OCI-LY7 (cell line): Measurements from ENCODE around the gene C1GALT1C1L. TPM values are rescaled to one million over a fixed set of nuclear protein-coding genes. Genes with fewer than 3 reads are reported as not detected.

Experiments used
- Bru-seq: library from RNA; stranded (reverse); fragments of 400-500 nt; gene quantifications from one replicate; lab custom pipeline; 2021; lab: Mats Ljungman, UMichigan
- BruChase-seq, 2 experiments: library from RNA; stranded (reverse); fragments of 400-500 nt; gene quantifications; one replicate each; lab custom pipeline; 2021; lab: Mats Ljungman, UMichigan
- BruUV-seq: library from RNA; stranded (reverse); fragments of 400-500 nt; replicated peaks from 2 replicates; lab custom pipeline; 2021; lab: Mats Ljungman, UMichigan
- CTCF ChIA-PET: fragments of 300-600 bp; sonication (Branson Sonifier 250); formaldehyde crosslinking; loops from one replicate; lab custom pipeline; 2022; ENCODE audit warnings: antibody characterized with exemption; ENCODE audit not compliant: unreplicated experiment; lab: Charles Lee
- POLR2A ChIA-PET: fragments of 300-600 bp; sonication (Branson Sonifier 250); formaldehyde crosslinking; loops from one replicate; lab custom pipeline; 2022; ENCODE audit warnings: antibody characterized with exemption; lab: Charles Lee
- DNase-seq: peaks from one replicate; pipeline ENCODE4 v3.0.0-alpha.2; 2015; ENCODE audit warnings: low spot score
- H2AFZ ChIP-seq: fragments of 200-600 bp; sonication (generic), shearing (Covaris generic); 2 replicates; pipeline ENCODE4 v1.6.1; 2014; ENCODE audit warnings: mild to moderate bottlenecking, antibody characterized with exemption, low read length, moderate library complexity
- H3K27ac ChIP-seq: fragments of 200-600 bp; sonication (generic); 2 replicates; pipeline ENCODE4 v1.5.1; 2014; ENCODE audit warnings: mixed run types, low read depth, mild to moderate bottlenecking, moderate library complexity, low read length, inconsistent platforms; ENCODE audit not compliant: poor library complexity, severe bottlenecking
- H3K36me3 ChIP-seq: fragments of 200-600 bp; sonication (generic); 2 replicates; pipeline ENCODE4 v1.6.1; 2014; ENCODE audit warnings: mild to moderate bottlenecking, antibody characterized with exemption, low read length, moderate library complexity, mixed read lengths; ENCODE audit not compliant: insufficient read depth
- H3K4me1 ChIP-seq: fragments of 200-600 bp; sonication (generic); 2 replicates; pipeline ENCODE4 v1.5.1; 2014; ENCODE audit warnings: mild to moderate bottlenecking, low read length; ENCODE audit not compliant: insufficient read depth, poor library complexity, severe bottlenecking
- H3K4me2 ChIP-seq: fragments of 200-600 bp; sonication (generic); 2 replicates; pipeline ENCODE4 v1.6.1; 2014; ENCODE audit warnings: mild to moderate bottlenecking, low read length
- H3K4me3 ChIP-seq: fragments of 200-600 bp; sonication (generic); 2 replicates; pipeline ENCODE4 v1.5.1; 2014; ENCODE audit warnings: mild to moderate bottlenecking, low read depth, low read length; ENCODE audit not compliant: poor library complexity, severe bottlenecking
- H3K79me2 ChIP-seq: fragments of 200-600 bp; sonication (generic); 2 replicates; pipeline ENCODE4 v1.6.1; 2016; ENCODE audit warnings: low read depth, mild to moderate bottlenecking, low read length, moderate library complexity, mixed read lengths; ENCODE audit not compliant: insufficient read depth
- H3K9me2 ChIP-seq: fragments of 200-600 bp; sonication (generic); 2 replicates; pipeline ENCODE4 v1.6.1; 2016; ENCODE audit warnings: mild to moderate bottlenecking, low read length, mixed read lengths; ENCODE audit not compliant: insufficient read depth
- H3K9me3 ChIP-seq: fragments of 200-600 bp; sonication (generic); 2 replicates; pipeline ENCODE4 v1.6.1; 2014; ENCODE audit warnings: mild to moderate bottlenecking, mixed run types, low read length, mixed read lengths
- H4K20me1 ChIP-seq: fragments of 200-600 bp; sonication (generic); 2 replicates; pipeline ENCODE4 v1.6.1; 2014; ENCODE audit warnings: mild to moderate bottlenecking, antibody characterized with exemption, low read length, moderate library complexity, mixed read lengths; ENCODE audit not compliant: insufficient read depth
- EZH2phosphoT487 ChIP-seq: fragments of 200-600 bp; sonication (generic); IDR thresholded peaks from 2 replicates; pipeline ENCODE4 v1.6.1; 2018; ENCODE audit warnings: low read depth, borderline replicate concordance, mild to moderate bottlenecking, mixed run types, antibody characterized with exemption, low read length, moderate library complexity, mixed read lengths
- intact Hi-C: fragments of 100-400 bp; cut with micrococcal nuclease; formaldehyde crosslinking; loops from one replicate; pipeline ENCODE4 v1.10.0; 2022; ENCODE audit not compliant: unreplicated experiment
- long read RNA-seq: library from polyadenylated mRNA; stranded (forward); transcript quantifications from one replicate; pipeline ENCODE4 v2.0.0, GENCODE V29; 2022
- total RNA-seq, 2 experiments: library from RNA; depleted of rRNA in 1 of 2; stranded (reverse); fragments of >200 nt in 1 of 2; shearing (Covaris generic) in 1 of 2; gene quantifications; 2 replicates each; pipeline ENCODE4 v1.2.3, GENCODE V29; 2014 to 2022
- TF ChIP-seq, protein P1 (sequence below): fragments of 200-600 bp; sonication (generic); conservative IDR thresholded peaks from 2 replicates; pipeline ENCODE4 v1.5.1; 2014; ENCODE audit warnings: mild to moderate bottlenecking, antibody characterized with exemption, low read length, moderate library complexity, mixed read lengths

Gene C1GALT1C1L
- total RNA-seq (2014; rRNA removed; shearing (Covaris generic)) (not detected in 2 replicates), total RNA-seq (2022) (not detected in 2 replicates), Bru-seq, nascent RNA (not detected), BruChase-seq, experiment 1, labeled RNA remaining after a 6-hour chase (not detected), BruChase-seq, experiment 2, labeled RNA remaining after a 2-hour chase (not detected)
- long read RNA-seq = 0 reads

DNA sequence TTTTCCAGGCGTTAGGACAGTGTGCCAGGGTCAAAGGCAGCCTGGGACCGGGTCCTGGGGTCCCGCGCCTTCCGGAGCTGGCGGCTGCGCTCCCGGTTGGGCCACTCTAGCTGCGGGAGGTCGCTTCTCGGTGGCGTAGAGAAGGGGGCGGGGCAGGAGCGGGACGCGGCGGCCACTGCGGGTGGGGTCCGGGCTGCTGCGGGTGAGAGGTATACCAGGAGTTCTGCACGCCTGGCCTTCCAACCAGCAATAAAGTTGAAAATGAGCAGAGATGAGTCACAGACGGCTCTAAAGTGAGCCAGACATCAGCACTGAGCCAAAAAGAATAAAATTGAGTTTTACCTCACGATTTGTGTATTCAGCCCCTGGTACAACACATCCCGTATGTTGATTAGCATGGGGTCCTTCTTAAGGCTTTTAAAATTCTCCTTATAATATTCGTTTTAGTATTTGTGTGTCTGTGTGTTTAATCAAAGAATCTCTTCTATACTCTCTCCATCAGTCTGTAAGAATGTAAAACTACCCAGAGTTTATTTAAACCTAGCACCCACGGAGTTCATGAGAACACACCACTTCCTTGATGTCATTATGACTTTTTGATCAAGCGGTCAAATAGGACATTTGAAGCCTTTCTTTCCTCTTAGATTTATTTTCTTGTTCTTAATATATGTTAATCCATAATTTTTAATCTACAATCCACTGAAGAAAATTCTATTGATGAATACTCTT is at the start of gene C1GALT1C1L:
Gene C1GALT1C1L, minus strand, starts transcription at position 108 of the 729 bp plus-strand sequence. Its CDS starts 107 bp downstream, at position 1.
- Histone ChIP-seq H3K4me1 (no peaks in the 10 kb centered on the region), H3K36me3 (no peaks in the 10 kb centered on the region), H4K20me1 (no peaks in the 10 kb centered on the region), H3K4me2 (peak within 1 kb of the TSS; percentile 14; the same call in 1 of the 2 replicates), H3K79me2 (no peaks in the 10 kb centered on the region), H2AFZ (peak within 1 kb of the TSS; percentile 13; the same call in 1 of the 2 replicates), H3K4me3 (peak within 1 kb of the TSS; percentile 21), H3K27ac (no peak within 1 kb of the TSS), H3K9me3 (no peaks in the 10 kb centered on the region), H3K9me2 (no peaks in the 10 kb centered on the region)
- ChIA-PET POLR2A (no interaction called here), CTCF (no interaction called here)
- TF ChIP-seq, protein P1, sequence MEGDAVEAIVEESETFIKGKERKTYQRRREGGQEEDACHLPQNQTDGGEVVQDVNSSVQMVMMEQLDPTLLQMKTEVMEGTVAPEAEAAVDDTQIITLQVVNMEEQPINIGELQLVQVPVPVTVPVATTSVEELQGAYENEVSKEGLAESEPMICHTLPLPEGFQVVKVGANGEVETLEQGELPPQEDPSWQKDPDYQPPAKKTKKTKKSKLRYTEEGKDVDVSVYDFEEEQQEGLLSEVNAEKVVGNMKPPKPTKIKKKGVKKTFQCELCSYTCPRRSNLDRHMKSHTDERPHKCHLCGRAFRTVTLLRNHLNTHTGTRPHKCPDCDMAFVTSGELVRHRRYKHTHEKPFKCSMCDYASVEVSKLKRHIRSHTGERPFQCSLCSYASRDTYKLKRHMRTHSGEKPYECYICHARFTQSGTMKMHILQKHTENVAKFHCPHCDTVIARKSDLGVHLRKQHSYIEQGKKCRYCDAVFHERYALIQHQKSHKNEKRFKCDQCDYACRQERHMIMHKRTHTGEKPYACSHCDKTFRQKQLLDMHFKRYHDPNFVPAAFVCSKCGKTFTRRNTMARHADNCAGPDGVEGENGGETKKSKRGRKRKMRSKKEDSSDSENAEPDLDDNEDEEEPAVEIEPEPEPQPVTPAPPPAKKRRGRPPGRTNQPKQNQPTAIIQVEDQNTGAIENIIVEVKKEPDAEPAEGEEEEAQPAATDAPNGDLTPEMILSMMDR = no peak
- TF ChIP-seq EZH2phosphoT487 = no peak
- no TSS peak for BruUV-seq
- DNase-seq = no peak
- intact Hi-C loops = no loop called here

DNA sequence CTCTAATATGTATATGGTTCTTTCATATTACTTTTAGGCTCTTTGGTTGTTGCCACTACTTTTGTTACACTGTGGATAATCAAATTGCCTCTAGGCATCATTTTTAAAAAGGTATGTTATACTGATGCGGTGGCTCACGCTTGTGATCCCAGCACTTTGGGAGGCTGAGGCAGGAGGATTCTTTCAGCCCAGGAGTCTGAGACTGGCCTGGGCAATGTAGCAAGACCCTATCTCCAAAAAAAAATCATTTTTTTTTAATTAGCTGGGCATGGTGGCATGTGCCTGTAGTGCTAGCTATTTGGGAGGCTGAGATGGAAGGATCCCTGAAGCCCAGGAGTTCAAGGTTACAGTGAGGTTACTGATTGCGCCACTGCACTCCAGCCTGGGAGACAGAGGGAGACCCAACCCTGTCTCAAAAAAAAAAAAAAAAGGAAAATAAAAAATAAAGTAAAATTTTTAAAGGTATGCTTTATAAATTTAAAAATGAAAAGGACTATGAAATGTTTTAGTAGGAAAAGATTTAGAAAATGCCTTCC is 49.5 kb upstream of the C1GALT1C1L start:
- Histone ChIP-seq H3K27ac (no peak overlapping the region), H3K4me3 (no peak overlapping the region), H2AFZ (no peak overlapping the region), H3K4me2 (no peak overlapping the region), H3K79me2 (no peaks in the 10 kb centered on the region), H3K36me3 (no peaks in the 10 kb centered on the region), H4K20me1 (no peaks in the 10 kb centered on the region), H3K9me3 (no peaks in the 10 kb centered on the region), H3K4me1 (no peaks in the 10 kb centered on the region), H3K9me2 (no peaks in the 10 kb centered on the region)
- TF ChIP-seq, protein P1 = no peak
- no peak for TF ChIP-seq EZH2phosphoT487
- intact Hi-C loops = no loop called here
- ChIA-PET CTCF (no interaction called here), POLR2A (no interaction called here)
- BruUV-seq = no TSS peak
- DNase-seq = no peak
